Urothelium cell line (cell line): Measurements from ENCODE around the gene PRELP.
A peak's percentile ranks its signal among the peaks of the same experiment; 100 is the strongest.
"Not testable (repeated sequence)": the region's sequence is repeated elsewhere in the genome, so short reads cannot be mapped to it uniquely, and the experiment has no call there.

Experiments used
- DNase-seq: peaks from one replicate; pipeline ENCODE4 v3.0.0; 2011; ENCODE audit warnings: low spot score, mixed read lengths
- FAIRE-seq: peaks from 2 replicates; lab custom pipeline; 2011; peaks lifted over from hg19 to GRCh38; lab: Jason Lieb, UNC

PRELP gene

GRCh38 chr1:203475012-203475981 lies at the start of gene PRELP:
Gene PRELP (plus strand): TSS chr1:203475806. CDS start chr1:203483185, 7,379 bp downstream.
- peak; percentile 65 for DNase-seq
- peak; percentile 32 for FAIRE-seq

- no peak for FAIRE-seq
- no peak for DNase-seq
Observed at GRCh38 chr1:203426366-203426765, 49.2 kb upstream of the PRELP start.

DNA sequence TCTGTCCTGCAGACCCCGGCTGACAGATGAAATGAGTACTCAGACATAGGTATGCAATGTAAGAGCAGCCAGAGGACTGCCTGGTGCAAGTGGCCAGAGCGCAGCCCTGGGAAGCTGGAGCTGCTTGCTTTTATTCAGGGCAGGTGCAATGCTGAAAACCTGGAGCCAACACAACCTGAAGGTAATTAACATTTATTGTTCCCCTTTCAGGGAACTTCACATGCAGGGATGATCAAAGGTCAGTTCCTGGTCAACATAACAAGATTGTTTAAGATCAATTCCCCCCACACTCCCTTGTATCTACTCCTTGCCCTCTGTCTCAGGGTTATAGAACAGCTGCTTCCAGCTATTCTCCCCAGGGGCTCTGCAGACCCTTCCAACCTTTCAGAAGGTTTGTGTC lies 48.7 kb upstream of the PRELP start:
- no peak for DNase-seq
- FAIRE-seq, result no peak

DNA sequence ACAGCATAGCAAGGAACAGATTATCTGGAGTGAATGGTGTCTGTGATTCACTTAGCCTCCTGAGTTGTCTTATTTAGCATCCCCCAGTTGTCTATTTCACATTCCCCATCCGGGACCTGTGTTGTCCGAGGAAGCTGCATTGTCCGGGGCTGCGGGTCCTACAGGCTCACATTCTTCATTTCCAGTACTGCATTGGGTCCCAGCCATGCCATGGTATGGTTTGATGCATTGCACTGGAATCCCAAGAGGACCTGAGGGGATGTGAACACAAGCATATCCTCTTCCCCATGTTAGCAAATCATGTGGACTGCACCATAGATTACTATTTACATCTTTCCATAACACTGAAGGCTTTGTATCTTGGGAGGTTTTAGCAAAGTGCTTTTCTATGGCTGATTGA lies 48.2 kb upstream of the PRELP start:
- FAIRE-seq (no peak), DNase-seq (no peak)

DNA sequence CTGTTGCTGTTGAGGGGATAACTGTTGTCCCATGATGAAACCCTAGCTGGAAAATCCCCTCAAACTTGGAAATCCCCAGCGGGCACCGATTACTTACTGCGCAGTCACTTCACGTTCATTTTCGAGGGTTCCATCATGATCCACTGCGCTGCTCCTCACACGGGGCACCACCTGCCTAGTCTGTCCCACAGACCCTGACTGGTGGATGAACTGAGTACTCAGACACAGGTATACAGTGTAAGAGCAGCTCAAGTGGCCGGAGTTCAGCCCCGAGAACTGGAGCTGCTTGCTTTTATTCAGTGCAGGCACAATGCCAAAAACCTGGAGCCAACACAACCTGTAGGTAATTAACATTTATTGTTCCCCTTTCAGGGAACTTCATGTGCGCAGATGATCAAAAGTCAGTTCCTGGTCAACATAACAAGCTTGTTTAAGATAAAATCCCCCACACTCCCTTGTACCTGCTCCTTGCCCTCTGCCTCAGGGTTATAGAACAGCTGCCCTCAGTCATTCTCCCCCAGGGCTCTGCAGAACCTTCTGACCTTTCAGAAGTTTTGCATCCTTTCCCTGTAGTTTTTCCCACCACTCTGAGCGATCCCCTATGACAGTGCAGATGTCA lies 46.5 kb upstream of the PRELP start:
- FAIRE-seq (no peak), DNase-seq (no peak)

DNA sequence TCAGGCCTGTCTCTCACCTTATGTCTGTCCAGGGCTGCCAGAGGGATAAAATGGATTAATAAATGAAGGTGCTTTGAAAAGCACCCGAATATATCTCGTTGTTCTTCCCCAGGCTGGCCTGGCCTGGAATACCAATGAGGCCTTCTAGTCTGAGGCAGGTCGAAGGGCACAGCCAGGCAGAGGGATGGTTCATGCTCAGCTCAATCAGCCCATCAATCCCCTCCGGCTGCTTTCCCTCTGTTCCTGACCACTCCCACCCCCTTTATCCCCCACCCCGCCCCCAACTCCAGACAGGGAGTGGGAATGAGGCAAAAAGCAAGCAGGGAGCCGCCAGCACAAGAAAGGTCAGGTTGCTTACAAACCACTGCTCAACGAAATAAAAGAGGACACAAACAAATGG lies 40.0 kb upstream of the PRELP start:
- no peak for FAIRE-seq
- no peak for DNase-seq

- FAIRE-seq (no peak), DNase-seq (no peak)
Observed at GRCh38 chr1:203437696-203438315, 37.8 kb upstream of the PRELP start.

DNA sequence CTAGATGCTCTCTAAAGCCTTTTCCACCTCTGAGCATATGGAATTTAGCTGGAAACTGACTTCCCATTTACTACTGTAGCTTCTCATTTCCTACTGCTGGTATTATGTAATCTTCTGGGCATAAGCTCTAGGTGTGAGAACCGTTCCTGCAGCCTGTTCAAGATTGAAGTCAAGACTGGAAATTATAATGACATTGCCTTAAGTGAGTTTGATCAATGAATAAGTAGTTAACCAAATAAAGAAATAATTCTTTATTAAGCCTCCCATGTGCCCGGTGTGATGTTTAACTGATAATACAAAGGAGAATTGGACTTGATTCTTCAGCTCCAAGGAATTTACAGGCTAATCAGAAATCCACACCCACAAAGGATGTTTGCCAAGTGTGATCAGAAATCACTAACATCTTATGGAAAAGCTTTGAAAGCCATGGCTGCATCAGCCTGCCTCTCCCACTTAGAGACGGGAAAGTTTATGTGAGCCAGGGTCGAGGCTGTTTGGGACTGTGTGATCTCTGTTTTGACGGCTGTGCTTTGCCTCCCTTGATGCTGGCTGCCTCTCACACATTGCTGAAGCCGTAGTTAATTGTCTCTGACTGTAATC lies 36.4 kb upstream of the PRELP start:
- DNase-seq (no peak), FAIRE-seq (no peak)

DNA sequence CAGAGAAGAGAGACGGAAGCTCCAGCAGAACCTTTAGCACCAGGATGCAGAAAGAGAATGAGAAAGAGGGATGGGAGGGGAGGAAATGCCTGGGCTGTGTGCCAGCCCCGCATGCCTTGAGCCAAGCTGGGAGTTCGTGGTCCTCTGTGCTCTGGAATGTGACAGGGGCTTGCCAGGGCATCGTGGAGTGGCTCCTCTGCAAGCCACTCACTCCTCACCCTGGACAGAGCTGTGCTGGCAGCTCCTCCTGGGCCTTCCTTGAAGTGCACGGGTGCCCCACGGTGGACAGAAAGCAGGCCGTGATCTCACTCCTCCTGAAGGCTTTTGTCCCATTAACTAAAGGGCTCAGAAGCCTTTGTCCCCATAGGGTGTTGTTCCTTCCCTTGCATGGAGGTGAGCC lies 34.8 kb upstream of the PRELP start:
- peak; percentile 69 for DNase-seq
- FAIRE-seq, result no peak

- FAIRE-seq (no peak), DNase-seq (no peak)
Observed at GRCh38 chr1:203441766-203442165, 33.8 kb upstream of the PRELP start.

DNA sequence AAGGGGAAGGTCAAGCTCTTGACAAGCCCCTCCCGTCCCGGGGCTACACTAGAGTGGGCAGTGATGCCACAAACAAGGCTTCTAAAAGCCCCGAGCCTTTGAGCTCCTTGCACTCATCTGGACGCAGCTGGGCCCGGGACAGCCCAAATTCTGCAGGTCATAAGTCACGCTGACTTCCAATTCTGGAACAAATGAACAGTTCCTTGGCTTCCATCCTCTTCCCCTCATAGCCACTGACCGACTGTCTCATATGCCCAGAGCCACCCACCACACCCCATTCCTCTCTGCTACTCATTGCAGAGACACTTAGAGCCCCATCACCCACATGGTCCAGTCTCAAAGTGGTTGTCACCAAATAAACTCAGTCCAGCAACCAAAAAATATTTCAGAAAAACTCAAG lies 32.8 kb upstream of the PRELP start:
- DNase-seq, result no peak
- FAIRE-seq, result no peak

GRCh38 chr1:203443296-203443695 lies 32.3 kb upstream of the PRELP start:
- FAIRE-seq, result no peak
- no peak for DNase-seq

- FAIRE-seq, result no peak
Observed at GRCh38 chr1:203444171-203444576, 31.4 kb upstream of the PRELP start.

DNA sequence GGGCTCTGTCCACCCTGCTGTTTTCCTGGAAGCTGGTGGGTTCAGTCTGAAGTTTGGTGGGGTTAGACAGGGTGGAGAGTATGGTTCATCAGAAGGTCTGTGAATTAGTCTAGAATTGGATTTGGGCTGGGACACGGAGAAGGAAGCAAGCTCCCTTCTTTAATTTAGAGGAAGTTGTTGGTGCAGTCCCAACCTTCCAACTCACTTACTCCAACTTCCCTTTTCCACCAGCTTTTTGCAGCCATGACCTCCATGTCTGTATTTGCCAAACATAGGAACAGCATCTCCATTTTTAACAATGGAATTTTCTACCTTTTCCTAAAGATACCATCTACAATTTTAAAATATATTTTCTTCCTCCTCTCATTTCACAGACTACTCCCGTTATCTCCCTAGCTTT lies 28.5 kb upstream of the PRELP start:
- DNase-seq, result no peak
- FAIRE-seq, result no peak

More at GRCh38 chr1:203444171-203444576, 31.4 kb upstream of the PRELP start:
- DNase-seq, result no peak

- not testable (repeated sequence) for DNase-seq, FAIRE-seq
Observed at GRCh38 chr1:203447598-203447997, 28.0 kb upstream of the PRELP start.

- DNase-seq (no peak), FAIRE-seq (no peak)
Observed at GRCh38 chr1:203448521-203449061, 27.0 kb upstream of the PRELP start.

DNA sequence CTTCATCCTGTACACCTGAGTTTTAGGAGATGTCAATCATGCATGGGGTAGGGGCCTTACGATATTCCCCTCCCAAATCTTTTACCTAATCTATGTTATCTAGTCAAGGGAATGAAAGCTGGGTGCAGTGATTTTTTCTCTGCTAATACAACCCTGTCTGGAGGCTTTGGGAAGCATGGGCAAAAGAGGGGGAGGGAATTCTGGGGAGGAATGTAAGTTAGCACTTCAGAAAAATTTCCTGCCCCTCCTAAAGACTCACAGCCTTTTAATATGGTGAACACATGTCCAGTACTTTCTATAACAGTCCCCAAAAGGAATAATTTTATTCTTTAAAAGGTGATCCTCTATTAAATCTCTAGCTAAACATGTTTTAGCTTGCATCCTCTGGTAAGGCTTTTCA lies 25.6 kb upstream of the PRELP start:
- FAIRE-seq (no peak), DNase-seq (no peak)

DNA sequence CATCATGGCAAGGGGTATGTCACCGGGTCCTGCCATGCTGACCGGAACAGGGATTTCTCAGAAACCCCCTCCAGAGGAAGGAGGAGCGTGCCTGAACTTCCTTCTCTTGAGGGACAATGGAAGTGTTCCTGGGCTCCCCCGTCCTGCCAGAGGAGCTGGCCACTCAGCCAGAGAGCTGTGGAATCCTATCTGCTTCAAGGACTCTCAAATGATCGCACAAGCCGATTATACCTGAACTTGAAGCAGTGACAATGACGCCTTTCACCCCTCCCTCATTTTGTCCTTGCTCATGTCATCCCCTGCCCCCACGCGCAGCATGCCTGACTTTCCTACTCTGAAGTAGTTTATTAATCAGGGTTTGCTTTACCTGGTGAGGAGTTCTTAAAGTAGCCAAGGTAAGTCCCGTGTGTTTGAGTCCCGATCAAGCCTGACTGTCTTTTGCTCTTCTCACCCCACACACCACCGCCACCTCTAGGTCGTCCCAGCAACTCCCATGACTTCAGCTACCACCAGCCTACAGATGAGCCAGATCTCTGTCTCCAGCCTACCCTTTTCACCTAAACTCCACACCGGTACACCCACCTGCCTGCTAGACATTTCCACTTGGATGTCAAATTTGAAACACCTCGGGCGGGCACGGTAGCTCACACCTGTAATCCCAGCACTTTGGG lies 25.0 kb upstream of the PRELP start:
- FAIRE-seq, result no peak
- DNase-seq, result no peak

- DNase-seq (no peak), FAIRE-seq (no peak)
Observed at GRCh38 chr1:203451836-203452784, 23.5 kb upstream of the PRELP start.
